ENCODE data around the gene HSPA4.

HSPA4 gene

DNA sequence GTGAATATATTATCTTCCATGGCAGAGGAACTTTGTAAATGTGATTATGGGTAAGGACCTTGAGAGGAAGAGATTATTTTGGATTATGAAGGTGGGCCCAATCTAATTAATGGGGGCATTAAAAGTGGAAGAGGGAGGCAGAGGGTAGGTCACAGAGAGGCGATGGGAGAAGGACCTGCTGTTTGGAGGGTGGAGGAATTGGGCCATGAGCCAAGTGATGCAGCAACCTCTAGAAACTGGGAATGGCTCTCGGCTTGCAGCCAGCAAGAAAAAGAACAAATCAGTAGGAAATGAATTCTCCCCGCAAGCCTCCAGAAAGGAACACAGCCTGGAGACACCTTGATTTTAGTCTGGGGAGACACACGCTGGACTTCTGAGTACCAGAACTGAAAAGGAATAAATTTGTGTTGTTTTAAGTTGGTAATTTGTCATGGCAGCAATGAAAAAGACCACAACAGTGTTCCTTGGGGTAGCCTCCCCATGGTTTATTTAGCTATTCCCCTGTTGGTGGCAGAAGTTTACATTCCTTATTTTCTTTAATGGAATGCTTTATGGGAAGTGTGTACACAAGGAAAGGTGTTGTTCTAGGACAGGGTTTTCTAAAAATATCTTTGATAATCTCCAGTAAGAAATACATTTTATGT, 103.6 kb downstream of the HSPA4 start:
- no peak for DNase-seq (ENCODE audit: low read depth in 2 of 2)

Data from stimulated activated CD8-positive, alpha-beta memory T cell treated with anti-CD3 and anti-CD28 coated beads, Interleukin-7, amount 100 ng/mL, for 4 hours (primary cell).